Measurements from ENCODE around the gene GLG1. TPM values are rescaled to one million over a fixed set of nuclear protein-coding genes. Genes with fewer than 3 reads are reported as not detected.
"Not testable (repeated sequence)": the region's sequence is repeated elsewhere in the genome, so short reads cannot be mapped to it uniquely, and the experiment has no call there.

Gene GLG1
- polyA plus RNA-seq, 1 donor from 2014 or later: 36.6 TPM

DNA sequence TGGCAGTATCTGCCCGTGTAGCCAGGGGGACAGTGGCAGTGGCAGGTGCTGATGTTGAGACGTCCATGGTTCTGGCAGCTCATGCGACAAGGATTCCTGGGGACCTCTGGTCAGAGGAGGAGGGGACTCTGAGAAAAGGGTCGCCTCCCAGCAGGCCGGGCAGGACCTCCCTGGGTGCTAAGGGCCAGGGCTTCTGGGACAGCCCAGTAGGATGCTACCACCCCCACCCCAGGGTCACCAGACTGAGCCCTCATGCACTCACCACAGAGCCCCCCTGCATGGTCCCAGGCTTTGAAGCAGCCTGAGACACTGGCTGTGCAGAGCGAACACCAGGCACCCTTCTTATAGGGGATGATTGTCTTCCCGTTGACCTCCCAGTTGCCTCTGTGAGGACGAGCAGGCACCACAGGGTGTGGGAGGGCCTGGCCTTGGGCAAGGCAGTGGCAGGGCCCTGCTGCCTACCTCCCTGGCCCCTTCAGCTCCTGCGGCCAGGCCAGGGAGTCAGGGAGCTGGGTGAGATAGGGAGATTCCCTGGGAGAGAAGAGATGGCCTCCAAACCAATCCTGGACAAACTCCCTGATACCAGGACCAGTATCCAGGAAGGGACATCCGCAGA lies 194.0 kb downstream of the GLG1 start:
- not testable (repeated sequence) for H3K27me3 ChIP-seq (ENCODE audit: insufficient read depth, low read depth, low read length); H3F3A ChIP-seq (ENCODE audit: insufficient read depth, low read length, poor library complexity, severe bottlenecking); H3K4me3 ChIP-seq (ENCODE audit: low read length); H2AFZ ChIP-seq (ENCODE audit: low read depth, low read length); H3K79me2 ChIP-seq (replicated peaks; ENCODE audit: insufficient read depth, low read length); H3K9ac ChIP-seq (ENCODE audit: low read length); H3K27ac ChIP-seq (ENCODE audit: low read length); H3K36me3 ChIP-seq (ENCODE audit: insufficient read depth, low read length); H3K9me3 ChIP-seq (ENCODE audit: low read length); H3K9me2 ChIP-seq (ENCODE audit: insufficient read depth, low read length); H4K20me1 ChIP-seq (ENCODE audit: insufficient read depth); H3K4me2 ChIP-seq (ENCODE audit: low read length)

DNA sequence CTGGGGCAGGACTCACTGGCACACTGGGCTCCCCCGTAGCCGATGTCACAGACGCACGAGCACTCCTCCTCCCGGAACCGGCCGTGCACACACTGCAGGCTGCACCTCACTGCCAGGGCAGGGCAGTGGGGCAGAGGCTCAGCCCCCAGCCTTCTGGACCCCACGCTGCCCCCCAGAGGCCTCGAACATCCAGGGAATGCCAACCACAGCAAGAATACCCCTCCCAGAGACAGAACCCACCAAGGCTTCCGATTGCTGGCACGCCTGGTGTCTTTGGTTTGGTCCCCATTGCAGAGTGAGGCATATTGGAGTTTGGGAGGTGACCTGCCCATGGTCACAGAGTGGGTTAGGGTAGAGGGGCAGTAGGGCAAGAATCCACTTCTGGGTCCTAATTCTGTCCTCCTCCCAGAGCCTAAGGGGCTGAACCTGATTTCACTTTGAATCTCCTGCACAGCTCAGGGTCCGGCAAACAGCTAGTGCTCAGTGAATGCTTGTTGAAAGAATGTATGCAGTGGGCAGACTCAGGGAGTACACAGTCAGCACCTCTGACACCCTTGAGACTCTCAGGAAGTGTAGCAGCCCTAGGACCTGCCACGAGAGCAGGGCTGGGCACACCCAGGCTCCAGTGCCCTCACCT lies 194.7 kb downstream of the GLG1 start:
- not testable (repeated sequence) for H3K36me3 ChIP-seq (ENCODE audit: insufficient read depth, low read length); H2AFZ ChIP-seq (ENCODE audit: low read depth, low read length); H3K27ac ChIP-seq (ENCODE audit: low read length); H3K9me3 ChIP-seq (ENCODE audit: low read length); H3K27me3 ChIP-seq (ENCODE audit: insufficient read depth, low read depth, low read length); H3K9ac ChIP-seq (ENCODE audit: low read length); H3K4me3 ChIP-seq (ENCODE audit: low read length); H3F3A ChIP-seq (ENCODE audit: insufficient read depth, low read length, poor library complexity, severe bottlenecking); H3K4me2 ChIP-seq (ENCODE audit: low read length); H3K9me2 ChIP-seq (ENCODE audit: insufficient read depth, low read length); H3K79me2 ChIP-seq (replicated peaks; ENCODE audit: insufficient read depth, low read length); H4K20me1 ChIP-seq (ENCODE audit: insufficient read depth)

DNA sequence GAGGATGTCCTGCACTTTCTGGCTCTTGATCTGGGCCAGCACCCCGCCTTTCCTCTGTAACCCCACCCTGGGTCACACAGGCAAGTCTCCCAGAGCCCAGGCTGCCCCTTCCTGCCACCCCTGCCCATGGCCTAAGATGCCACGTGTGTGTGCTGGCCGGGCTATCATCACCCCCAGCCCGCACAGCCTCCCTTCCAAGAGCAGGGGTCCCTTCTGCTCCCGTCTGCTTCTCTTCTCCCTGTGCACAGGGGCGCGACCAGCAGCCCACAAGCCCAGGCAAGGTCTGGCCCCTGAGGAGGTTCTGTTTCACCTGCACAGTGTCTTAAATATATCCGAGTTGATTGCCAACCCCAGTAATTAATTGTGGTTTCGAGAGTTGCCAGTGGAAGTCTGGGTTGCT lies 195.9 kb downstream of the GLG1 start:
- H3K9me3 ChIP-seq (ENCODE audit: low read length); H3K4me3 ChIP-seq (ENCODE audit: low read length); H2AFZ ChIP-seq (ENCODE audit: low read depth, low read length); H3K79me2 ChIP-seq (replicated peaks; ENCODE audit: insufficient read depth, low read length); H4K20me1 ChIP-seq (ENCODE audit: insufficient read depth); H3K27ac ChIP-seq (ENCODE audit: low read length); H3K9ac ChIP-seq (ENCODE audit: low read length); H3F3A ChIP-seq (ENCODE audit: insufficient read depth, low read length, poor library complexity, severe bottlenecking); H3K4me2 ChIP-seq (ENCODE audit: low read length); H3K27me3 ChIP-seq (ENCODE audit: insufficient read depth, low read depth, low read length); H3K9me2 ChIP-seq (ENCODE audit: insufficient read depth, low read length); H3K36me3 ChIP-seq (ENCODE audit: insufficient read depth, low read length): not testable (repeated sequence)

DNA sequence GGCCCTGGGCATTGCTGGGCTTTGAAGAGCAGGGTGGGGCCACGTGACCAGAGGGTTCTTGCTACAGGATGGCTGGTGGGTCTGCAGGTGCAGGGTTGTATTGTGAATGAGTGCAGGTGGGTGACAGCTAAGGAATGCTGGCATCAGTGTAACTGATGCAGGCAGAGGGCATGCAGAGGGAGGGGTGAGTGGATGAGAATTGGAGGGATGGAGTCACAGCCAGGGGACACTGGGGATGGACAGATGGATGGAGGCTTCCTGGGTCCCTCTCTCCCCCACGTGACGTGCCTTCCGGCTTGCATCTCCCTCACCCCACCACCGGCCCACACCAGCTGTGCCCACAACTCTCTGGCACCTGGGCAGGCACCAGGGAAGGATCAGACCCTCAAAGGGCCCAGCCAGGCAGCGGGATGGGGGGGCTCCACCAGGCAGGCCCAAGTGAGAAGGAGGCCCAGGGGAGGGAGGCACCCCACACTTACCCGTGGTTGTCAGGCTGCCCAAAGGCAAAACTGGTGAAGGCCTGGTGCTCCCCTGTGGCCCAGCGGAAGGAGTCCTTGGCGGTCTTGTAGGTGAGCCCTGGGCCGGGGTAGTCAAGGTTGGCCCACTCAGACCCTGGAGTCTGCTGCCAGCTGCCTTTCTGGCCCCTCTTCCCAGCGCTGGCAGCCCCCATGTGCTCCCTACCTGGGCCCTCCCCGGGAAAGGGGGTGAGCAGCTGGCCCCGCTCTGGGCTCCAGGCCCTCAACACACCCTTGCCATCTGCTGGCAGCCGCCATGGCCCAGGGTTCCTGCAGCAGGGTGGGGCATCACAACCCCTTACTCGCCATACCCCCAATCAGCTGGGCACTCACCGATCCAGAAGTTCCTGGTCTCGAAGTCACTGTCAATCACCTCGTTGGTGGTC lies 196.6 kb downstream of the GLG1 start:
- H3K79me2 ChIP-seq (replicated peaks; ENCODE audit: insufficient read depth, low read length); H3K36me3 ChIP-seq (ENCODE audit: insufficient read depth, low read length): not testable (repeated sequence)

DNA sequence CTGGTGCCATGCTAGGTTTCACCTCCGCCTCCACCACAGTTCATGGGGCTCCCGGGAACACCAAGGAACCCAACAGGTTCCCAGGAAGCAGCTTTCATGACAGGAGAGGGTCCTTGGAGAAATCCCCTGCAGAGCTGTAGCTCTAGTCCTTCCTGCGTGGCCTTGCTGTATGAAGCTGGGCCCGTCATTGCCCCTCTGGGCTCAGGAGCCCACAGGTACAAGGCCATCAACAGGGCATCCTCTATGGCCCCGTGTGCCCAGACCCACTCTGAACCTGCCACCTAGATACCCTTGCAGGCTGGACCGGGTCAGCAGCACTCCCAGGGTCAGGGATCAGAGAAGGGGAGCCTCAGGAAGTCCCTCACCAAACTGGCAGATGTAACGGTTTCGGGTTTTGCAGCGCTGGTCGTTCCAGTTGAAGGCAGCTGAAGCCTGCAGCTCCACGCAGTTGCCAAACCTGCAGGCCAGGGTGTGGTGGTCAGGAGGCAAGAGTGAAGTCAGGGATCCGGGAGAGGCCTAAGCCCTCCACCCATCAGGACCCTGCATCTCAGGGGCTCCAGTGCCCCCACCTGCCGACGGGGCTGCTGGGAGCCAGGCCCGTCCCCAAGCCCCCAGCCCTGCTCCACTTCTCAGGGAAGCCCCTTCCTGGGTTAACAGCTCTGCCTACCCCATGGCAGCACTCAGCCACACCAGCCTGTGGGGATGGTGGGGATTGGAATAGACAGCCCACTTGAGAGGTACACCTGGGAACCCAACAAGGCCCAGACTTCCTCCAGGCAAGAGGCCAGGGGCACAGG lies 197.5 kb downstream of the GLG1 start:
- H3K4me2 ChIP-seq (ENCODE audit: low read length); H3K36me3 ChIP-seq (ENCODE audit: insufficient read depth, low read length); H3K79me2 ChIP-seq (replicated peaks; ENCODE audit: insufficient read depth, low read length); H3K9me3 ChIP-seq (ENCODE audit: low read length); H3F3A ChIP-seq (ENCODE audit: insufficient read depth, low read length, poor library complexity, severe bottlenecking); H3K9ac ChIP-seq (ENCODE audit: low read length); H3K27ac ChIP-seq (ENCODE audit: low read length); H3K9me2 ChIP-seq (ENCODE audit: insufficient read depth, low read length); H4K20me1 ChIP-seq (ENCODE audit: insufficient read depth); H3K27me3 ChIP-seq (ENCODE audit: insufficient read depth, low read depth, low read length); H2AFZ ChIP-seq (ENCODE audit: low read depth, low read length); H3K4me3 ChIP-seq (ENCODE audit: low read length): not testable (repeated sequence)

More for the DNA sequence above, 196.6 kb downstream of the GLG1 start:
- not testable (repeated sequence) for H4K20me1 ChIP-seq (ENCODE audit: insufficient read depth); H3K9ac ChIP-seq (ENCODE audit: low read length); H3F3A ChIP-seq (ENCODE audit: insufficient read depth, low read length, poor library complexity, severe bottlenecking); H3K27me3 ChIP-seq (ENCODE audit: insufficient read depth, low read depth, low read length); H2AFZ ChIP-seq (ENCODE audit: low read depth, low read length); H3K9me2 ChIP-seq (ENCODE audit: insufficient read depth, low read length); H3K9me3 ChIP-seq (ENCODE audit: low read length); H3K27ac ChIP-seq (ENCODE audit: low read length); H3K4me2 ChIP-seq (ENCODE audit: low read length); H3K4me3 ChIP-seq (ENCODE audit: low read length)

DNA sequence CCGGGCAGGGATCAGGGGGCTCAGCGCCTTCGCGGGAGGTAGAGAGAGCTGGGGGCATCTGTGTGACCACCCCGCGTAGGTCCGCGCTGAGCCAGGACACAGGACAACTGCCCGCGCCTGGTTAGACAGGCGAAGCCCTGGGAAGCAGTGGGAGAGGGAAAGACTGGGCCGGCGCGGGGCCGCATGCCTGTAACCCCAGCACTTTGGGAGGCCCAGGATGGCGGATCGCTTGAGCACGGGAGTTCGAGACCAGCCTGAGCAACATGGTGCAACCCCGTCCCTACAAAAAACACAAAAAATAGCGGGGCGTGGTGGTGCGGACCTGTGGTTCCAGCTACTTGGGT lies 199.6 kb downstream of the GLG1 start:
- H3K9ac ChIP-seq (ENCODE audit: low read length); H3K27me3 ChIP-seq (ENCODE audit: insufficient read depth, low read depth, low read length); H3K9me2 ChIP-seq (ENCODE audit: insufficient read depth, low read length); H3K27ac ChIP-seq (ENCODE audit: low read length); H2AFZ ChIP-seq (ENCODE audit: low read depth, low read length); H3K9me3 ChIP-seq (ENCODE audit: low read length); H3K79me2 ChIP-seq (replicated peaks; ENCODE audit: insufficient read depth, low read length); H3K4me2 ChIP-seq (ENCODE audit: low read length); H4K20me1 ChIP-seq (ENCODE audit: insufficient read depth); H3F3A ChIP-seq (ENCODE audit: insufficient read depth, low read length, poor library complexity, severe bottlenecking); H3K4me3 ChIP-seq (ENCODE audit: low read length); H3K36me3 ChIP-seq (ENCODE audit: insufficient read depth, low read length): not testable (repeated sequence)

DNA sequence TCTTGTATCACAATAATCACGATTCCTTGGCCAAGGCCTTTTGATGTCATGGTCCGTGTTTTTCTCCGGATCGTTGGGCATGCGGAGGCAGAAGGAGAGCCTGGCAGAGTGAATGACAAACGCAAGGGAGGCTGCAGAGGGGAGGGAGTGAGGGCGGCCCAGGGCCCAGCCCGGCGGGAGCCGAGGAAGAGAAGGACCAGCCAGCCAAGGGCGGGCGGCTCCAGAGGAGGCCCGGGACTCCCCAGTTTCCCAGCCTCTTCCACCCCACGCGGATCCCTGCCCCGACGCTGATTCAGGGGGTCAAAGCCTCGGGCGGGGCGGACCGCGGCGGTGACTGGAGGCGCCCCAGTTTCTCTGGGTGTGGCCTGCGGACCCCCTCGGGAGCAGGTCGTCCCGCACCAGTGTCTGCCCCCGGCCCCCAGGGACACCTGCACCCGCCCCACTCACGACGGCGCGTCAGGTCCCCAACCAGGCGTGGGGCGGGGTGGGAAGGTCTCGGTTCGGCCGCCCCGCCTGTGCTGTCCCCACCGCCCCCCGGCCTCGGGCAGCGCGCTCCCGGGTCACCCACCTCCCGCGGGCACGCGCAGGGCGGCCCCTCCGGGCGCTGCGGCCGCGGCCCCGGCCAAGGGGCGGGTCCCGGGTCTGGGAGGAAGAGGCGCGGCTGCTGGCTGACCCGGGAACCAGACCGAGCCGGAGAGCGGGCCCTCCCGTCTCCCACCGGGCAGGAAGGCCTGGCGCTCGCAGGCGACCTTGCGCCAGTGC lies 200.1 kb downstream of the GLG1 start:
- not testable (repeated sequence) for H2AFZ ChIP-seq (ENCODE audit: low read depth, low read length); H3K4me3 ChIP-seq (ENCODE audit: low read length); H4K20me1 ChIP-seq (ENCODE audit: insufficient read depth); H3F3A ChIP-seq (ENCODE audit: insufficient read depth, low read length, poor library complexity, severe bottlenecking); H3K36me3 ChIP-seq (ENCODE audit: insufficient read depth, low read length); H3K27me3 ChIP-seq (ENCODE audit: insufficient read depth, low read depth, low read length); H3K9me2 ChIP-seq (ENCODE audit: insufficient read depth, low read length); H3K9me3 ChIP-seq (ENCODE audit: low read length); H3K9ac ChIP-seq (ENCODE audit: low read length); H3K79me2 ChIP-seq (replicated peaks; ENCODE audit: insufficient read depth, low read length); H3K27ac ChIP-seq (ENCODE audit: low read length); H3K4me2 ChIP-seq (ENCODE audit: low read length)

Data from neural cell (in vitro differentiated cells).